Measurements from ENCODE around the gene AGBL4.

DNA sequence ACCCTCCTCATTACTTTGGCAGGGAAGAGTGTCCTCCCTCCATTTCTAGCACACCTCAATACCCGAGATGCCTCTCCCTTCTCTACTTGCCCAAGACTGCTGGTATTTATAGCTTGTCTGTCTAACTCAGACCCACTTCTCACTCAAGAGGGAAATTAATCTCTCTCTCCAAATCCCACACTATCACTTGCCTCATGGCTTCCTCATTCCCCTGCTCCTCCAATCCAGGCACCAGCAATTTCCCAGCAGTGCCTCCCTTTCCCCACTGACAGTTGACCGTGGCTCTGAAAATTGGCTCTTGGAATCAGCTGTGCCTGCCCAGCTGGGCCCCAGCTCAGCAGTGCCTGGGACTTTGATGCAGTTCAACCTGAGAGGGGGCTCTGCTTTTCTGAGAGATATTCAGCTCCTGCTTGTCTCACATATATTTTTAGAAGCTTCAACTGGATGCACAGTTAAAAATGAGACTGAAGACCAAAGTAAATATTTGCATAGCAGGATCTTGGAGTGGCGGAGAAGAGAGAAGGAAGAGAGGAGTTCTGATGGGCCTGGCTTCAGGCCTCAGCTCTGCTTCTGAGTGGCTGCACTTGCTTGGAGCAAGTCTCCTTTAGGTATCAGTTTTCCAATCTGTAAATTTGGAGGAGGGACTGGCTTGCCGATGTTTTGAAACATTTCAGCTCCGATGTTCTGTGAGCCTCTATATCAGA is 1470.7 kb downstream of the AGBL4 start:
- TF ChIP-seq YY1 (tag by site-specific recombination; IDR thresholded peaks at IDR 0.05) (no peak), ZBTB7A (tag by site-specific recombination; IDR thresholded peaks at IDR 0.05; ENCODE audit: low read depth) (no peak), ZNF140 (tag by site-specific recombination; IDR thresholded peaks at IDR 0.05) (no peak)
- TF ChIP-seq, protein P1, sequence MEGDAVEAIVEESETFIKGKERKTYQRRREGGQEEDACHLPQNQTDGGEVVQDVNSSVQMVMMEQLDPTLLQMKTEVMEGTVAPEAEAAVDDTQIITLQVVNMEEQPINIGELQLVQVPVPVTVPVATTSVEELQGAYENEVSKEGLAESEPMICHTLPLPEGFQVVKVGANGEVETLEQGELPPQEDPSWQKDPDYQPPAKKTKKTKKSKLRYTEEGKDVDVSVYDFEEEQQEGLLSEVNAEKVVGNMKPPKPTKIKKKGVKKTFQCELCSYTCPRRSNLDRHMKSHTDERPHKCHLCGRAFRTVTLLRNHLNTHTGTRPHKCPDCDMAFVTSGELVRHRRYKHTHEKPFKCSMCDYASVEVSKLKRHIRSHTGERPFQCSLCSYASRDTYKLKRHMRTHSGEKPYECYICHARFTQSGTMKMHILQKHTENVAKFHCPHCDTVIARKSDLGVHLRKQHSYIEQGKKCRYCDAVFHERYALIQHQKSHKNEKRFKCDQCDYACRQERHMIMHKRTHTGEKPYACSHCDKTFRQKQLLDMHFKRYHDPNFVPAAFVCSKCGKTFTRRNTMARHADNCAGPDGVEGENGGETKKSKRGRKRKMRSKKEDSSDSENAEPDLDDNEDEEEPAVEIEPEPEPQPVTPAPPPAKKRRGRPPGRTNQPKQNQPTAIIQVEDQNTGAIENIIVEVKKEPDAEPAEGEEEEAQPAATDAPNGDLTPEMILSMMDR (tag by site-specific recombination; IDR thresholded peaks at IDR 0.05), result no peak

Data from HEK293 (cell line).